ENCODE data around the gene TBX4.
"Not testable (repeated sequence)": the region's sequence is repeated elsewhere in the genome, so short reads cannot be mapped to it uniquely, and the experiment has no call there.

The TBX4 gene

DNA sequence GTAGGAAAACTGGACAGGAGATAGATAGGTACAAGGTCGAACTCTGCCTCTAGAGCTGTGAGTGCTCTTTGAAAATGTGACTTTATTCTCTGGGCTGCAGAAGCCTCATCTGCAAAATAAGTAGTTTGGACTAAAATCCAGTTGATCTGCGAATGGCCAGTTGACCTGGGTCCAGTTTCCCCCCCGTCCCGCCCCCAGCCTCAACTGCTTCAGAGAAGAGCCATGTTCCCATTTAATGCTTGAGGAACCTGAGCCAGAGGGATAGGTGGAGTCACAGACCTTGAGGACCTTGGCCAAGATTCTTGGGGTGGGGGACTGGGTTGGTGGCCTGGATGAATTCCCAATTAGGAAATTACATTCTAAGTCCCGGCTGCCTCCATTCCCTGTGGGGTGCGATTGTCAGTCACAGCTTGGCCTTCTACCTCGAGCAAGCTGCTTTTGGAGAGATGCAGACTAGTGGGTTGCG lies 38.5 kb upstream of the TBX4 start:
- no peak for DNase-seq

DNA sequence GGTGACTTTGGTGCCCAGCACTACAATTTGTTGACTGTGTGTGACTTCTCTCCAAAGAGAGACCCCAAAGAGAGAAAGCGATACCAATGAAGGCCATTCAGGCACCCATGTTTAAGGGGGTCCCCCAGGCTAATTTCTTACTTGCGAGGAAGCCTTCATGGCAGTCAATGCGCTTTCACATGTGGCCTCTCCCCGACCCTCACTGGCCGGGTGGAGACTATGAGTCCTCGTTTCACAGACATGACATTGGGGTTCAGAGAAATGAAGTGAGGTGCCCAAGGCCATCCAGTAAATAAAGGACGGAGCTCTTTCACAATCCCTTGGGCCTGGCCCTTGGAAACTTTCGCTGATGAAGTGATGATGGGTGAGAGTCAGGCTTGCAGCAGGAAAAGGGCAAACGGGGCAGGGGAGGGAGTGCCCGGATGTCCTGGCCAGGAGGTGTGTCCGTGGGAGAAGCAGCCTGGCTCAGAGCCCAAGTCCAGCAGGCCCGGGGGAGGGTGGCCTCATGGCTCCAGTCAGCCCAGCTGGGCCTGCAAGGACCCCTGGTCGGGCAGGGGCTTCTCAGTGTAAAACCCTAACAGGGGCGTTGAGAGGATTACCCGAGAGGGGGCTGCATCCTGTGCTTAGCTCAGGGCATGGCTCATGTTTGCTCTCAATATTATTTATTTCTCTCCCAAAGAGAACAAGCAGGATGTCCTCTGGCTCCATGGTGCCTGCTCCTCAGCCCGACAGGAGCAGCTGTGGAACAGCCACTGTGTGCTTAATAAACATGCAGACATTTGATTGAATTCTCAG lies 37.9 kb upstream of the TBX4 start:
- DNase-seq: no peak

GRCh38 chr17:61414936-61415251 lies 37.3 kb upstream of the TBX4 start:
- no peak for DNase-seq

GRCh38 chr17:61415374-61416210 lies 36.6 kb upstream of the TBX4 start:
- no peak for DNase-seq

GRCh38 chr17:61416211-61416539 lies 36.0 kb upstream of the TBX4 start:
- no peak for DNase-seq

DNA sequence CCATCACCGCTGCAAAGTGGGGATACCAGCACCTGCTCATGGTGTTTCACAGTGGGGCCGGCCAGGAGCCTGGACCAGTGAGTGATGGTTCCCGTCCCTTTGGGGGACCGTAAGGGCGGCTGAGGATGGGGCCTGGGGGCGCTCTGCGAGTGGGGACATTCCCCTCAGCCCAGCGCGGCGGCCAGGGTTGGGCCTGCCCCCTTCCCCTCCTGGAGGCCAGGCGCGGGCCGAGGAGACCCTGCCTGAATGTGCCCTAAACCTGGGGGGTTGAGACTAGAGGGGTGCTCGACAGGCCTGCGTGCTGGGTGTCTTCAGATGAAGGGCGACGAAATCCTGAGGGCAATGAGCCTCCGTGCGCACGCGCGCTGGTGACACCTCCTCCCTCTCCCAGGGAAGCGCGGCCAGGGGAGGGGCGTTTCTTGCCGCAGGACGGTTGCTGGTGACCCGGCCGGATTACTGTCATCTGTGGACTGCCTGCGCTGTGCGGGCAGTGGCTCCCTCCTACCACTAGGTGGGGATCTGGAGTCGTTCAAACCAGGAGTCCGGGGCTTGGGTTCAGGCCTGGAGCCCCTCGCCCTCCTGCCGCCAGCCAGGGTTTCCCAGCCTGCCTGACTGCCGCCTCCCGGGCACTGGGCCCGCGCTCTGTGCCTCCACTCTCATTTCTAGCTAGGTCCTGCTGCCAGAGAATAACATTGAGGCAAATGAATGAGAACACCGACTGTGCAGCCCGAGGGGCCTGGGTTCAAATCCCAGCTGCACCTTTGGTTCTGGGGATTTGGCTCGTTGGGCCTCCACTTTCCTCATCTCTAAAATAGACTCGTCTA lies 35.5 kb upstream of the TBX4 start:
- DNase-seq: peak; percentile 83 to 84

DNA sequence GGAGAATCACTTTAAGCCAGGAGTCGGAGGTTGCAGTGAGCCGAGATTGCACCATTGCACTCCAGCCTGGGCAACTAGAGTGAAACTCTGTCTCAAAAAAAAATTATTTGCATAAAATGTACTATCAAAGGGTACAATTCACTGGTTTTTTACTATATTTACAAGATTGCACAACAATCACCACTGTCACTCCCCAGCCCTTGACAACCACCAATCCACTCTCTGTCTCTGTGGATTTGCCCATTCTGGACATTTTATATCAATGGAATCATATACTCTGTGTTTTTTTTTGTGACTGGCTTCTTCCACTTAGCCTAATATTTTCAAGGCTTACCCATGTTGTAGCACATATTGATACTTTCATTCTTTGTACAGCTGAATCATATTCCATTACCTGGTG lies 33.8 kb upstream of the TBX4 start:
- DNase-seq: no peak

DNA sequence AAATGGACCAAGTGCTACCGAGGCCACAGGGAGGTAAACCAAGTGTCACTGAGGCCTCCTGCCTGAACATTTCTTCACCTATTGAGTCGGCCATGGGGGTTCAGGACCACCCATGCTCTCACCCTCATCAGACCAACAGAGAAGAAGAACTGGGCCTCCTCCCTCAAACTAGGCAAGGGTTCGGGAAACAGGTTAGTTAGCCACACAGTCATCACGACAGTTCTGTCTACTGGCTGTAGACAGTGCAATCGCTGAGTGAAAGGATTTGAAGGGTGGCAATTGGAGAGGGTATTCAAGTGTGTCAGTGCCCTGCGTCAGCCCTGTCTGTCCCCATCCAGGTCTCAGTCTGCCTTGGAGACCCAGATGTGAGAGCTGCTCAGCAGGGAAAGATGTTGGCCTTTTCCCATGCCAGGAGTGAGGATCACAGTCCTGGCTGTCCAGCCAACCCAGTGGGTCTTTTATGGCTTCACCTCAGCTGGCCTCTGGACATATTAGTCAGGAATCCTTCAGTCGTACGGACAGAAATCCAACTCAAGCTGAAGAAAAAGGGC lies 32.7 kb upstream of the TBX4 start:
- DNase-seq: no peak

- no peak for DNase-seq
Measured at GRCh38 chr17:61420052-61420451, 32.2 kb upstream of the TBX4 start.

GRCh38 chr17:61420745-61421398 lies 31.4 kb upstream of the TBX4 start:
- DNase-seq: no peak

- no peak for DNase-seq
Measured at GRCh38 chr17:61421460-61421859, 30.8 kb upstream of the TBX4 start.

- no peak for DNase-seq
Measured at GRCh38 chr17:61422116-61422799, 30.0 kb upstream of the TBX4 start.

DNA sequence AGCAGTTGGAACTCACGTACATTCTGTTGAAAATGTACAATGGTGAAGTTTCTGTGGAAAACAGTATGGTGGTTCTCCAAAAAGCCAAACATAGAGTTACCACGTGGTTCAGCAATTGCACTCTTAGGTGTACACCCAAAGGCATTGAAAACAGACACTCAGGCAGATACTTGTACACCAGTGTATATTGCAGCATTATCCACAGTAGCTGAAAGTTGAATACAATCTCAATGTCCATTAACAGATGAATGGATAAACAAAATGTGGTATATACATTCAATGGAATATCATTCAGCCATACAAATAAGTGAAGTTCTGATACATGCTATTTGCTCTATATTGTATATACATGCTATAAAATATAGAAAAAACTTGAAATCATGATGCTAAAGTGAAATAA lies 29.4 kb upstream of the TBX4 start:
- DNase-seq: no peak

GRCh38 chr17:61423967-61424649 lies 28.1 kb upstream of the TBX4 start:
- no peak for DNase-seq

- no peak for DNase-seq
Measured at GRCh38 chr17:61425682-61426481, 26.3 kb upstream of the TBX4 start.

DNA sequence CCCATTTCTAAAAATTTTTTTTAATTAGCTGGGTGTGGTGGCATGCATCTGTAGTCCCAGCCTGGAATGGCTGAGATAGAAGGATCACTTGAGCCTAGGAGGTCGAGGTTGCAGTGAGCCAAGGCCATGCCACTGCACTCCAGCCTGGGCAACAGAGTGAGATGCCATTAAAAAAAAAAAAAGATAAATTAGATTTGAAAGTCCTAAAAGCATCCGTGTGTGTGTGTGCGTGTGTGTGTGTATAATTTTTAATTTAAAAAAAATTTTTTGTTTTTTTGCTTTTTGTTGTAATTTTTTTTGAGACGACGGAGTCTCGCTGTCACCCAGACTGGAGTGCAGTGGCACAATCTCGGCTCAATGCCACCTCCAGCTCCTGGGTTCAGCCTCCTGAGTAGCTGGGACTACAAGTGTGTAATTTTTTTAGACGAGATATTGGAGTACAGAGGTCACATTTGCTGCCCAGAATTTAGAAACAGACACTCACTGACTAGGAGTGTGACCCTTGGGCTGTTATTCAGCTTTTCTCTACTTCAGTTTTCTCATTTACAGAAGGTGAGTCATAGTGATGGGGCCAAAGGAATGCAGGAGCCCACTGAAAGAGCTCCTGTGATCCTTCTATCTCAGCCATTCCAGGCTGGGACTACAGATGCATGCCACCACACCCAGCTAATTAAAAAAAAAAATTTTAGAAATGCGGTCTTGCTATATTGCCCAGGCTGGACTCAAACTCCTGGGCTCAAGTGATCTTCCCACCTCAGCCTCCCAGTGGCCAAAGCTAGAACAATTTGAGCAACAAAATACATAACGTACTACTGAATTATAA lies 25.5 kb upstream of the TBX4 start:
- no peak for DNase-seq

DNA sequence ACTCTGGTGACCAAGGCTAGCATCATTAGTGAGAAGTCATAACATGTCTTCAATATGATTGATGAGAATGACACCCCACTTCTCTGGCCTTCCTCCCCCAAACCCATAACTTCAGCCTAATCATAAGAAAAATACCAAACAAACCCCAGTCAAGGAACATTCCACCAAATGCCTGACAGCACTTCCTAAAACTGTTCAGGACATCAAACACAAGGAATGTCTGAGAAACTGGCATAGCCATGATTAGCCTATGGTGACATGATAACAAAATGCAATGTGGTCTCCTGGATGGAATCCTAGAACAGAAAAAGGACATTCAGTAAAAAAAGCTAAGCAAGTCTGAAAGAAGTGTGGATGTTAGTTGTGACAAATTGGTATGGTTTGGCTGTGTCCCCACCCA lies 24.7 kb upstream of the TBX4 start:
- no peak for DNase-seq

GRCh38 chr17:61429274-61429673 lies 22.9 kb upstream of the TBX4 start:
- DNase-seq: no peak

- DNase-seq: not testable (repeated sequence)
Measured at GRCh38 chr17:61429831-61430230, 22.4 kb upstream of the TBX4 start.

All from activated T-cell treated with anti-CD3 and anti-CD28 coated beads, Interleukin-2, amount 50 U/mL, for 48 hours (primary cell).